BLaER1 treated with 17β-estradiol and CSF1 and Interleukin-3, amounts not matched to agents 10 nM and 100 nM (cell line): ENCODE data around the gene MIPOL1.

Source experiments
- H3K27ac ChIP-seq, 11 experiments: shearing (Covaris generic); formaldehyde crosslinking; 2 replicates each; pipeline ENCODE4 v1.8.1; 2022
- H3K27me3 ChIP-seq, 11 experiments: shearing (Covaris generic); formaldehyde crosslinking; 2 replicates each; pipeline ENCODE4 v1.8.1; 2022
- H3K36me3 ChIP-seq, 11 experiments: shearing (Covaris generic); formaldehyde crosslinking; 2 replicates each; pipeline ENCODE4 v1.8.1; 2022
- H3K4me1 ChIP-seq, 10 experiments: shearing (Covaris generic); formaldehyde crosslinking; 2 replicates each; pipeline ENCODE4 v1.8.1; 2022
- H3K4me2 ChIP-seq, 11 experiments: shearing (Covaris generic); formaldehyde crosslinking; 2 replicates each; pipeline ENCODE4 v1.8.1; 2022
- H3K4me3 ChIP-seq, 10 experiments: shearing (Covaris generic); formaldehyde crosslinking; 2 replicates each; pipeline ENCODE4 v1.8.1; 2022
- H3K9ac ChIP-seq, 11 experiments: shearing (Covaris generic); formaldehyde crosslinking; 2 replicates each; pipeline ENCODE4 v1.8.1; 2022
- H3K9me3 ChIP-seq, 11 experiments: shearing (Covaris generic); formaldehyde crosslinking; replicated peaks in 1 of 11; 2 replicates each; pipeline ENCODE4 v1.8.1; 2022
- H4K20me1 ChIP-seq, 11 experiments: shearing (Covaris generic); formaldehyde crosslinking; 2 replicates each; pipeline ENCODE4 v1.8.1; 2022
- Cebpa-rat ChIP-seq, 11 experiments: shearing (Covaris generic); IDR thresholded peaks; 2 replicates each; pipeline ENCODE4 v1.8.1; 2022

Gene MIPOL1

GRCh38 chr14:37470251-37470650, 272.5 kb downstream of the MIPOL1 start:
- Histone ChIP-seq H3K4me3 (no peak overlapping the region), H3K27ac (no peak overlapping the region), H3K36me3 (no peaks in the 10 kb centered on the region), H4K20me1 (no peaks in the 10 kb centered on the region), H3K4me1 (no peaks in the 10 kb centered on the region), H3K27me3 (no peaks in the 10 kb centered on the region), H3K4me2 (no peak overlapping the region), H3K9ac (no peak overlapping the region), H3K9me3 (no peaks in the 10 kb centered on the region)
- no peak for TF ChIP-seq Cebpa-rat (IDR thresholded peaks at IDR 0.05)

- H3K36me3 ChIP-seq: no peaks in the 10 kb centered on the region
- no peaks in the 10 kb centered on the region for H3K27me3 ChIP-seq
- no peak overlapping the region for H3K9ac ChIP-seq
- no peak overlapping the region for H3K27ac ChIP-seq
- no peak overlapping the region for H3K4me2 ChIP-seq
- no peaks in the 10 kb centered on the region; a peak in 1 of 22 replicates for H3K9me3 ChIP-seq
- TF ChIP-seq Cebpa-rat (IDR thresholded peaks at IDR 0.05): no peak
- no peak overlapping the region for H3K4me3 ChIP-seq
- H4K20me1 ChIP-seq: no peaks in the 10 kb centered on the region
- H3K4me1 ChIP-seq: no peaks in the 10 kb centered on the region
These were observed 275.2 kb downstream of the MIPOL1 start for GRCh38 chr14:37472906-37473305.

- Histone ChIP-seq H3K4me1 (no peaks in the 10 kb centered on the region), H3K27me3 (no peaks in the 10 kb centered on the region), H3K4me3 (no peak overlapping the region), H3K9me3 (no peaks in the 10 kb centered on the region; a peak in 1 of 22 replicates), H3K4me2 (no peak overlapping the region), H3K9ac (no peak overlapping the region), H3K36me3 (no peaks in the 10 kb centered on the region), H4K20me1 (no peaks in the 10 kb centered on the region), H3K27ac (no peak overlapping the region)
- TF ChIP-seq Cebpa-rat (IDR thresholded peaks at IDR 0.05): no peak
These were observed 276.5 kb downstream of the MIPOL1 start for GRCh38 chr14:37474191-37474590.

- no peak overlapping the region for H3K4me2 ChIP-seq
- peaks cover 0 to 5% (median 0%) of the 10 kb centered on the region in 11 experiments; a peak in 1 of 22 replicates for H3K9me3 ChIP-seq
- H3K36me3 ChIP-seq: no peaks in the 10 kb centered on the region
These were observed 282.9 kb downstream of the MIPOL1 start for GRCh38 chr14:37480446-37481290.

GRCh38 chr14:37482428-37482827, 284.7 kb downstream of the MIPOL1 start:
- H3K27me3 ChIP-seq: no peaks in the 10 kb centered on the region
- H3K4me1 ChIP-seq: no peaks in the 10 kb centered on the region
- H4K20me1 ChIP-seq: no peaks in the 10 kb centered on the region
- H3K36me3 ChIP-seq: no peaks in the 10 kb centered on the region
- no peak overlapping the region for H3K27ac ChIP-seq
- no peak for TF ChIP-seq Cebpa-rat (IDR thresholded peaks at IDR 0.05)
- 0 out of 22 replicates have a peak, but pooled peaks cover 0 to 5% (median 0%) of the 10 kb centered on the region in 11 experiments for H3K9me3 ChIP-seq
- H3K4me2 ChIP-seq: no peak overlapping the region
- no peak overlapping the region for H3K9ac ChIP-seq
- no peak overlapping the region for H3K4me3 ChIP-seq

More at GRCh38 chr14:37480446-37481290, 282.9 kb downstream of the MIPOL1 start:
- Histone ChIP-seq H3K27me3 (no peaks in the 10 kb centered on the region), H3K4me1 (no peaks in the 10 kb centered on the region), H3K27ac (no peak overlapping the region), H4K20me1 (no peaks in the 10 kb centered on the region), H3K9ac (no peak overlapping the region), H3K4me3 (no peak overlapping the region)
- TF ChIP-seq Cebpa-rat (IDR thresholded peaks at IDR 0.05): no peak

- Histone ChIP-seq H3K27ac (no peak overlapping the region), H3K36me3 (no peaks in the 10 kb centered on the region), H3K4me2 (no peak overlapping the region), H3K27me3 (no peaks in the 10 kb centered on the region), H4K20me1 (no peaks in the 10 kb centered on the region), H3K9ac (no peak overlapping the region), H3K4me1 (no peaks in the 10 kb centered on the region), H3K4me3 (no peak overlapping the region), H3K9me3 (0 out of 22 replicates have a peak, but pooled peaks cover 0 to 5% (median 0%) of the 10 kb centered on the region in 11 experiments)
- peak in 3 of 11 experiments; percentile 9 to 62 (median 20); a peak in 1 of 22 replicates for TF ChIP-seq Cebpa-rat (IDR thresholded peaks at IDR 0.05)
These were observed 285.9 kb downstream of the MIPOL1 start for GRCh38 chr14:37483672-37484071.

GRCh38 chr14:37490607-37491006, 292.9 kb downstream of the MIPOL1 start:
- Histone ChIP-seq H3K9me3 (no peaks in the 10 kb centered on the region), H3K4me1 (no peaks in the 10 kb centered on the region), H3K36me3 (no peaks in the 10 kb centered on the region), H3K27ac (no peak overlapping the region), H3K27me3 (no peaks in the 10 kb centered on the region), H4K20me1 (no peaks in the 10 kb centered on the region), H3K4me3 (no peak overlapping the region), H3K4me2 (no peak overlapping the region), H3K9ac (no peak overlapping the region)
- no peak for TF ChIP-seq Cebpa-rat (IDR thresholded peaks at IDR 0.05)

- H3K9me3 ChIP-seq: no peaks in the 10 kb centered on the region
- no peak overlapping the region for H3K27ac ChIP-seq
- no peak overlapping the region for H3K4me2 ChIP-seq
- no peak overlapping the region for H3K9ac ChIP-seq
- no peaks in the 10 kb centered on the region for H3K36me3 ChIP-seq
- no peaks in the 10 kb centered on the region for H3K27me3 ChIP-seq
- H3K4me1 ChIP-seq: no peaks in the 10 kb centered on the region
- no peak for TF ChIP-seq Cebpa-rat (IDR thresholded peaks at IDR 0.05)
- no peak overlapping the region for H3K4me3 ChIP-seq
- no peaks in the 10 kb centered on the region for H4K20me1 ChIP-seq
These were observed 293.3 kb downstream of the MIPOL1 start for GRCh38 chr14:37491076-37491475.

- no peaks in the 10 kb centered on the region for H3K9me3 ChIP-seq
- H3K27ac ChIP-seq: no peak overlapping the region
- no peak for TF ChIP-seq Cebpa-rat (IDR thresholded peaks at IDR 0.05)
These were observed 295.9 kb downstream of the MIPOL1 start for GRCh38 chr14:37493606-37494005.

GRCh38 chr14:37497422-37497821, 299.7 kb downstream of the MIPOL1 start:
- H4K20me1 ChIP-seq: no peaks in the 10 kb centered on the region
- no peaks in the 10 kb centered on the region for H3K36me3 ChIP-seq
- H3K27me3 ChIP-seq: no peaks in the 10 kb centered on the region
- H3K9me3 ChIP-seq: no peaks in the 10 kb centered on the region
- H3K9ac ChIP-seq: no peak overlapping the region
- H3K4me2 ChIP-seq: no peak overlapping the region
- H3K27ac ChIP-seq: no peak overlapping the region
- TF ChIP-seq Cebpa-rat (IDR thresholded peaks at IDR 0.05): no peak
- no peak overlapping the region for H3K4me3 ChIP-seq
- no peaks in the 10 kb centered on the region for H3K4me1 ChIP-seq

More at GRCh38 chr14:37493606-37494005, 295.9 kb downstream of the MIPOL1 start:
- Histone ChIP-seq H3K9ac (no peak overlapping the region), H3K27me3 (no peaks in the 10 kb centered on the region), H3K4me2 (no peak overlapping the region), H3K4me3 (no peak overlapping the region), H4K20me1 (no peaks in the 10 kb centered on the region), H3K4me1 (no peaks in the 10 kb centered on the region), H3K36me3 (no peaks in the 10 kb centered on the region)
